ENCODE measurements around the gene GNAS. TPM values are rescaled to one million over a fixed set of nuclear protein-coding genes. Genes with fewer than 3 reads are reported as not detected.

The GNAS gene
- total RNA-seq, 1 donor = 461 TPM

- Histone ChIP-seq H3K27me3 (ENCODE audit: insufficient read depth, low read length) (peaks cover 68% of the 10 kb centered on the region), H3K9me3 (ENCODE audit: low read depth, low read length) (no peaks in the 10 kb centered on the region), H3K4me1 (ENCODE audit: insufficient read depth, low read length) (no peaks in the 10 kb centered on the region), H3K4me3 (ENCODE audit: low read length) (no peak overlapping the region)
Measured at GRCh38 chr20:58855506-58856389, 3.2 kb downstream of the GNAS start.

DNA sequence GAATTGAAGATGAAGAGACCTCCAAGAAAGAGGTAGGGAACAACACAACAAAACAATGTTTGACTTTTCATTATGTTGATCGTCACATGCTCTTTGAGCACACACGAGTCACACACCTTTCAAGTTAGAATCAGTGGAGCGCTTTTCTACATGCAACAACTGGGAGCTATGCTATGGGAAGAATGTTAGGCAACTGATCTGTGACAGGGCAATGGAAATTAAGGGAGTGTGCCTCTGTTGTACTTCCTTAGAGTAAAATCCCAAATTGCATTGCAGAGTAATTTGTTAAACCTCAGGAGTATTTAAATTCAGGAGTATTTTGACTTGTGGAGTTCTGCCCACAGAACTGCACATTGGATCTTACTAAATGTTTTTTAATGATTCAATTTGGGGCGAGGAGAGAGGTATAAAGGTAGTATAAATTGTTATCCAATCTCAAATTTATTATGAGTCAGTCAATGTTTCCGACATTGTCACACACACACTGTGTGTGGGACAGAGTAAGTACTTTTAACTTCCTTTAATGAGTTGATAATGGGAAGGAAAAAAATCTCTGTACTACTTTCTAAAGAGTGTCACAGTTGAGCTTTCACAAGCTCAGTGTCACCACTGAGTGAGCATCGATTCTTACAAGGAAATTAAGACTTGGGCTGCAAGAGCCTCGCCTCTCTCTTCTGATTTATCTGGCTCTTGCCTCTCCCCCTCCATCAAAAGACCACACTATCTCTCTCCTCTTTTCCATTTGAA, 10.7 kb downstream of the GNAS start:
- peaks cover 25% of the 10 kb centered on the region for H3K27me3 ChIP-seq (ENCODE audit: insufficient read depth, low read length)
- no peak overlapping the region for H3K4me3 ChIP-seq (ENCODE audit: low read length)
- no peaks in the 10 kb centered on the region for H3K9me3 ChIP-seq (ENCODE audit: low read depth, low read length)
- H3K4me1 ChIP-seq (ENCODE audit: insufficient read depth, low read length) = no peaks in the 10 kb centered on the region

GRCh38 chr20:58864346-58864745, 11.8 kb downstream of the GNAS start:
- no peaks in the 10 kb centered on the region for H3K9me3 ChIP-seq (ENCODE audit: low read depth, low read length)
- no peaks in the 10 kb centered on the region for H3K4me1 ChIP-seq (ENCODE audit: insufficient read depth, low read length)
- no peak overlapping the region for H3K4me3 ChIP-seq (ENCODE audit: low read length)
- H3K27me3 ChIP-seq (ENCODE audit: insufficient read depth, low read length) = peaks cover 14% of the 10 kb centered on the region

GRCh38 chr20:58865843-58866242, 13.3 kb downstream of the GNAS start:
- Histone ChIP-seq H3K4me3 (ENCODE audit: low read length) (no peak overlapping the region), H3K27me3 (ENCODE audit: insufficient read depth, low read length) (peaks cover 10% of the 10 kb centered on the region), H3K9me3 (ENCODE audit: low read depth, low read length) (no peaks in the 10 kb centered on the region), H3K4me1 (ENCODE audit: insufficient read depth, low read length) (peaks cover 7% of the 10 kb centered on the region)

DNA sequence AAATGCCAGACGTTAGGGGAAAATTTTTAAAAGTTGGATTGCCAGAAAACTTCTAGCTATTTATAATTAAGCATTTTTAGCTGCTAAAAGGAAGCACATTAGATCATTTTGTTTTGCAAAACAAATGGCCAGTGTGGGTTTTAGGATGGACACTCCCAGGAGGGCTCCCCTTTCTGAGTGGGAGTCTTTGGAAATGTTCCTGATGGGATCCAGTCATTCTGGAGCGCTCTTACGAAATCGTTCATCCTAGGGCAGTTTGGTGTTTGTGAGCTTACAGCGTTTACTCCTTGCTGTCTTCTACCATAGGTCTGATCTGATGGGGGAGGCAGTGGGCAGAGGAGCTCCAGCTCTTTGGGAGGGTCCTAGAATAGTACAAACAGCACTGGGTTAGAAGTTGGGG, 14.7 kb downstream of the GNAS start:
- Histone ChIP-seq H3K4me1 (ENCODE audit: insufficient read depth, low read length) (peaks cover 7% of the 10 kb centered on the region), H3K9me3 (ENCODE audit: low read depth, low read length) (no peaks in the 10 kb centered on the region), H3K4me3 (ENCODE audit: low read length) (no peak overlapping the region), H3K27me3 (ENCODE audit: insufficient read depth, low read length) (peaks cover 6% of the 10 kb centered on the region)

- Histone ChIP-seq H3K9me3 (ENCODE audit: low read depth, low read length) (no peaks in the 10 kb centered on the region), H3K4me1 (ENCODE audit: insufficient read depth, low read length) (peaks cover 7% of the 10 kb centered on the region), H3K27me3 (ENCODE audit: insufficient read depth, low read length) (peaks cover 6% of the 10 kb centered on the region), H3K4me3 (ENCODE audit: low read length) (no peak overlapping the region)
Measured at GRCh38 chr20:58868795-58869194, 16.3 kb downstream of the GNAS start.

DNA sequence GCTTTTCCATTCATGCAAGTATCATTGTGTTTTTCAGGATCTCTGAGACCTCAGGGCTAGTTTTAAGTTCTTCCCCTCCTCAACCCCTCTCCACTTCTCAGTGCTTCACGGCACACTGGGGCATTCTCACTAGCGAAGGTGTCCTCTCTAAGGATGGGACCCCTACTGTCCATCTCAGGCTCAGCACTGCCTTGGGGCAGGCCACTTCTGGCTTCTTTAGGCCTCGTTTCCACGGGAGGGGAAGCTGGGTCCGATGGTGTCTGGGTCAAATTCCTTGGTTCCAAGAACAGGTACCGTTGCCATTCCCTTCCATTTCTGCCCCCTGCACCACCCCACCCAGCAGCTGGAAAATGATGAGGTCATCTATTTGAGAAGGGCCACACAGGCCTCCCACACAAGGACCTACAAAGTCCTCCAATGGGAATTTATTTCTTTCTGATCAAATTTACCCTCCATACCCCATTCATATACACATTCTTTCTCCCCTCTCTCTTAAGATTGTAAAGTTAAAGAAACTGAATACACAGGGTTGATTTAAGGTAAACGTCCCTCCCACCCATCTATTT, 17.2 kb downstream of the GNAS start:
- Histone ChIP-seq H3K4me1 (ENCODE audit: insufficient read depth, low read length) (peaks cover 7% of the 10 kb centered on the region), H3K27me3 (ENCODE audit: insufficient read depth, low read length) (peaks cover 6% of the 10 kb centered on the region), H3K4me3 (ENCODE audit: low read length) (no peak overlapping the region), H3K9me3 (ENCODE audit: low read depth, low read length) (no peaks in the 10 kb centered on the region)

- Histone ChIP-seq H3K4me3 (ENCODE audit: low read length) (no peak overlapping the region), H3K9me3 (ENCODE audit: low read depth, low read length) (no peaks in the 10 kb centered on the region), H3K4me1 (ENCODE audit: insufficient read depth, low read length) (peaks cover 7% of the 10 kb centered on the region), H3K27me3 (ENCODE audit: insufficient read depth, low read length) (peaks cover 6% of the 10 kb centered on the region)
Measured at GRCh38 chr20:58870293-58871014, 17.9 kb downstream of the GNAS start.

DNA sequence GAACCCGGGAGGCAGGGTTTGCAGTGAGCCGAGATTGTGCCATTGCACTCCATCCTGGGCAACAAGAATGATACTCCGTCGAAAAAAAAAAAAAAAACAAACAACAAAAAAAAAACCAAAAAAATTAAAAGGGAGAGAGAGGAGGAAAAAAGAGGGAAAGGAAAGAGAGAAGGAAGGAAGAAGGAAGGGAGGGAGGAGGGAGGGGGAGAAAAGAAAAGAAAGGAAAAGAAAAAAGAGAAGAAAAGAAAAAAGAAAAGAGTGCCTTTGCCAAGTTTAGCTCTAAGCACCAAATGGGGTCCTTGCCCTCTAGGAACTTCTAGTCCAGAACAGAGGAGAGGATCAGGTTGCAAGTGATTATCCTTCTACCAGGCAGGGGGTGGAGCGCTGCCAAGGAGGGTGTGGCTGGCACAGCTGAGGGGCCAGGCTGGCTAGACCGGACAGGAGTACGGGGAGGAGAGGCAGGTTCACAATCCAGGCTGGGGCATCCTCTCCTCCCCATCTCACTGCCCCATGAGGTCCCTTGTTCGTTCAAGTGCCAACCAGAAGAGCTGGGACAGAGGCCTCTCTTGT, 19.1 kb downstream of the GNAS start:
- Histone ChIP-seq H3K4me3 (ENCODE audit: low read length) (no peak overlapping the region), H3K27me3 (ENCODE audit: insufficient read depth, low read length) (no peaks in the 10 kb centered on the region), H3K9me3 (ENCODE audit: low read depth, low read length) (no peaks in the 10 kb centered on the region), H3K4me1 (ENCODE audit: insufficient read depth, low read length) (peaks cover 7% of the 10 kb centered on the region)

DNA sequence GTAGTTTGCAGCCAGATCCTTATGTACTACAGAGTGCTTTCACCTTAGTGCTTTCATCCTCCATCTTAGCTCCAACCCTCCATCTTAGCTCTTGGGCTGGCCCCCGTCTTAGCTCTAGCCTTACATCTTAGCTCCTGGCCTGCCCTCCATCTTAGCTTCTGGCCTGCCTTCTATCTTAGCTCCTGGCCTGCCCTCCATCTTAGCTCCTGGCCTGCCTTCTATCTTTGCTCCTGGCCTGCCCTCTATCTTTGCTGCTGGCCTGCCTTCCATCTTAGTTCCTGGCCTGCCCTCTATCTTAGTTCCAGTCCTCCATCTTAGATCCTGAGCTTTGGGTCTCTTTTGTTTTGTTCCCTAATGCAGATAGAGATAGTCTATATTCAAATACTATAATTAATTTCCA, 22.0 kb downstream of the GNAS start:
- H3K4me3 ChIP-seq (ENCODE audit: low read length) = no peak overlapping the region
- peaks cover 16% of the 10 kb centered on the region for H3K4me1 ChIP-seq (ENCODE audit: insufficient read depth, low read length)
- no peaks in the 10 kb centered on the region for H3K27me3 ChIP-seq (ENCODE audit: insufficient read depth, low read length)
- H3K9me3 ChIP-seq (ENCODE audit: low read depth, low read length) = no peaks in the 10 kb centered on the region

DNA sequence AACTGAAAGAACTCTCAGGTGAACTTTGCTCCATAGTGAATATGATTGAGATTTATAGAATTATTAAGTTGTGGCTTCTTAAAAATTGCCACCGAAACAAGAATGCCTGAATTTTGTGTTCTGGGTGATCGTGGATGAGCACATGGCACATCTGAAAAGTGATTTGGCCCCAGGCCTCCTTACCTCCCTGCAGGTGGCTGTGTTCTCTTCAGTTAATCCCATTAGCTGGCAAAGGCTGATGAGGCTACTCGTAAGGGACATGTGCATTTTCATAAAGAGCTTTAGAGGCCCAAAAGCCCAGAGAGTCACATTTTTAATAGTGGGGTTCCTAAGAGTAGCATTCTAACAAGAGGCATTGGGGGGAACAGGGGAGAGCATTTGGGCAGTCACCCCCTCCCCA, 22.6 kb downstream of the GNAS start:
- H3K4me3 ChIP-seq (ENCODE audit: low read length) = no peak overlapping the region
- no peaks in the 10 kb centered on the region for H3K9me3 ChIP-seq (ENCODE audit: low read depth, low read length)
- peaks cover 16% of the 10 kb centered on the region for H3K4me1 ChIP-seq (ENCODE audit: insufficient read depth, low read length)
- H3K27me3 ChIP-seq (ENCODE audit: insufficient read depth, low read length) = no peaks in the 10 kb centered on the region

- Histone ChIP-seq H3K4me1 (ENCODE audit: insufficient read depth, low read length) (peaks cover 11% of the 10 kb centered on the region), H3K4me3 (ENCODE audit: low read length) (no peak overlapping the region), H3K9me3 (ENCODE audit: low read depth, low read length) (no peaks in the 10 kb centered on the region), H3K27me3 (ENCODE audit: insufficient read depth, low read length) (no peaks in the 10 kb centered on the region)
Measured at GRCh38 chr20:58875541-58876134, 23.1 kb downstream of the GNAS start.

DNA sequence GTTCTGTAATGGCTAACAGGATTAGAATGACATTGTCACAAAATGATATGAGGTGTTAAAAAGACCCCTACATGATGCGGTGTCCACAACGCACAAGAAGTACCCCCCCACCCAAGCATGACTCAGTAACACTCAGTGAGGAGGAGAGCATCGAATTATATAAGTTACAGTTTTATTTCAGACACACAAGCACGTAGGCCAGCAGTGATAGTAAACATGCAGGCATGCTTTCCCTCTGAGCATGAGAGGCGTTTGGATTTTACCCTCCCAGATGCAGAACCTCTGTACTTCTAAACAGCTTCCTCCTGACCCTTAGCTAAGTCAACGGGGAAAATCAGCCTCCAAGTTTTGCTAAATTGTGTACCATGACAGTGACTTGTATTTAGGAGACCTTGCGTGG, 23.9 kb downstream of the GNAS start:
- Histone ChIP-seq H3K27me3 (ENCODE audit: insufficient read depth, low read length) (no peaks in the 10 kb centered on the region), H3K4me1 (ENCODE audit: insufficient read depth, low read length) (peaks cover 9% of the 10 kb centered on the region), H3K9me3 (ENCODE audit: low read depth, low read length) (no peaks in the 10 kb centered on the region), H3K4me3 (ENCODE audit: low read length) (no peak overlapping the region)

All from mononuclear cell (primary cell).